Left lung (tissue), 10 donors: ENCODE results near the gene EBF4. TPM values are rescaled to one million over a fixed set of nuclear protein-coding genes. Genes with fewer than 3 reads are reported as not detected.
A peak's percentile ranks its signal among the peaks of the same experiment; 100 is the strongest.

Experiments used
- ATAC-seq: fragments of 200-7000 bp; cut with Tn5 transposase; one replicate; pipeline ENCODE4 v1.9.1; 2020; ENCODE audit warnings: moderate library complexity
- DNase-seq, 4 donors: peaks; one replicate each; pipeline ENCODE4 v3.0.0-alpha.2; 2013 to 2020
- H3K27ac ChIP-seq, 2 donors: fragments of 200-600 bp; sonication (generic) in 1 of 2; one replicate each; pipeline versions ENCODE4 v1.5.0 to v1.8.0; 2020 to 2021
- H3K27me3 ChIP-seq, 2 donors: fragments of 200-600 bp; sonication (generic) in 1 of 2; one replicate each; pipeline versions ENCODE4 v1.5.0 to v1.8.0; 2020 to 2021
- H3K36me3 ChIP-seq, 2 donors: fragments of 200-600 bp; sonication (generic) in 1 of 2; one replicate each; pipeline versions ENCODE4 v1.5.0 to v1.8.0; 2020 to 2021
- H3K4me1 ChIP-seq, 2 donors: fragments of 200-600 bp; one replicate each; pipeline ENCODE4 v1.8.0; 2021
- H3K4me3 ChIP-seq, 2 donors: fragments of 200-600 bp; sonication (generic) in 1 of 2; one replicate each; pipeline versions ENCODE4 v1.5.0 to v1.8.0; 2020 to 2021; ENCODE audit warnings: mild to moderate bottlenecking in 1 of 2
- H3K9me3 ChIP-seq, 2 donors: fragments of 200-600 bp; sonication (generic) in 1 of 2; one replicate each; pipeline versions ENCODE4 v1.5.0 to v1.8.0; 2020 to 2021
- CTCF ChIP-seq, 2 donors: fragments of 200-600 bp; sonication (generic) in 1 of 2; IDR thresholded peaks; one replicate each; pipeline versions ENCODE4 v1.5.0 to v1.8.0; 2021; ENCODE audit warnings: antibody characterized with exemption in 2 of 2
- intact Hi-C, 2 donors: fragments of 100-400 bp; cut with DNase I; formaldehyde crosslinking; loops; one replicate each; pipeline versions ENCODE4 v1.11.2 to v1.14.2; 2022
- polyA plus RNA-seq, 6 donors: library from polyadenylated mRNA; unstranded; fragments of 120-200 nt; gene quantifications; one replicate each; pipeline ENCODE4 v1.2.1, GENCODE V29; 2013; ENCODE audit not compliant: insufficient read length in 6 of 6
- total RNA-seq, 2 donors: library from RNA; stranded (reverse); fragmentation: NEBNext Ultra II Directional; extraction: Animal tissue kit (Norgen Biotek cat#: 25700); gene quantifications; one replicate each; pipeline ENCODE4 v1.2.1, GENCODE V29; 2021
- donor health status: DM: no; HTN: yes; CAD: no.
- donor health status: DM: no; HTN: no; CAD: no.

The EBF4 gene
- total and polyA plus RNA-seq, 8 donors = 10.0 to 55.9 (median 40.0) TPM

GRCh38 chr20:2709205-2709981 is 16.8 kb downstream of the EBF4 start:
- intact Hi-C loops = no loop called here
- H3K36me3 ChIP-seq = no peaks in the 10 kb centered on the region
- H3K4me1 ChIP-seq = no peaks in the 10 kb centered on the region
- H3K4me3 ChIP-seq = no peak overlapping the region
- H3K9me3 ChIP-seq = no peaks in the 10 kb centered on the region
- H3K27ac ChIP-seq = no peak overlapping the region
- no peak for DNase-seq
- TF ChIP-seq CTCF (IDR thresholded peaks at IDR 0.05) = no peak
- peaks cover 0 to 10% of the 10 kb centered on the region in 2 donors for H3K27me3 ChIP-seq
- ATAC-seq = no peak

GRCh38 chr20:2713285-2713684 is 20.7 kb downstream of the EBF4 start:
- intact Hi-C loops = no loop called here
- no peaks in the 10 kb centered on the region for H3K36me3 ChIP-seq
- no peak overlapping the region for H3K4me3 ChIP-seq
- ATAC-seq (peak; percentile 14), DNase-seq (no peak)
- H3K27ac ChIP-seq = no peak overlapping the region
- TF ChIP-seq CTCF (IDR thresholded peaks at IDR 0.05) = no peak
- H3K4me1 ChIP-seq = no peaks in the 10 kb centered on the region
- peaks cover 0 to 10% of the 10 kb centered on the region in 2 donors for H3K27me3 ChIP-seq
- H3K9me3 ChIP-seq = peaks cover 3 to 10% of the 10 kb centered on the region in 2 donors

GRCh38 chr20:2729251-2729713 is 36.7 kb downstream of the EBF4 start:
- intact Hi-C loops = no loop called here
- no peak overlapping the region for H3K4me3 ChIP-seq
- no peak for ATAC-seq
- DNase-seq = no peak
- H3K27me3 ChIP-seq = no peaks in the 10 kb centered on the region
- TF ChIP-seq CTCF (IDR thresholded peaks at IDR 0.05) = no peak
- no peaks in the 10 kb centered on the region for H3K36me3 ChIP-seq
- no peaks in the 10 kb centered on the region for H3K4me1 ChIP-seq
- H3K9me3 ChIP-seq = peaks cover 0 to 14% of the 10 kb centered on the region in 2 donors
- H3K27ac ChIP-seq = no peak overlapping the region

- ATAC-seq (no peak), DNase-seq (no peak)
- Histone ChIP-seq H3K4me3 (no peak overlapping the region), H3K9me3 (peaks cover 0 to 14% of the 10 kb centered on the region in 2 donors), H3K36me3 (no peaks in the 10 kb centered on the region), H3K27me3 (peaks cover 0 to 2% of the 10 kb centered on the region in 2 donors), H3K4me1 (no peaks in the 10 kb centered on the region), H3K27ac (no peak overlapping the region)
- no peak for TF ChIP-seq CTCF (IDR thresholded peaks at IDR 0.05)
- intact Hi-C loops = no loop called here
These were observed 37.2 kb downstream of the EBF4 start for GRCh38 chr20:2729791-2730190.

DNA sequence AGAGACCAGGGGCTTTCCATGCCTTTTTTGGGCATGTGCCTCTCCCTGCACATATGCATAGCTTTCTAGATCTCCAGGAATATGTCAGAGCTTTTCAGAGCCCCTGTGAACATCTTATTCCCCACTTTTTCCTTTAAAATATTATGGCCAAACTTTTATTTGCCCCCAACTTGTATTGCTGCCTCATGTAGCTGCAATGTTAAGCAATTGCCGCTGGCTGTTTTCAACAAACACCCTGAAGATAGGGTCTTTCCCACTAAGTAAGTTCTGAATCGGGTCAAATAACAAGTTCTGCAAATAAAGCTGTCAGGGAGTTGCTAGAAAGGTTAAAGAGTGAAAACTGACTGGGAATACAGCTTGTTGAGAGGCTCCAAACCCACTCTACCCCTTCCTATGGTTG is 42.3 kb downstream of the EBF4 start:
- Histone ChIP-seq H3K4me3 (no peak overlapping the region), H3K4me1 (no peaks in the 10 kb centered on the region), H3K36me3 (no peaks in the 10 kb centered on the region), H3K27ac (no peak overlapping the region), H3K27me3 (peaks cover 0 to 4% of the 10 kb centered on the region in 2 donors), H3K9me3 (peaks cover 0 to 14% of the 10 kb centered on the region in 2 donors)
- intact Hi-C loops = no loop called here
- DNase-seq (no peak), ATAC-seq (no peak)
- no peak for TF ChIP-seq CTCF (IDR thresholded peaks at IDR 0.05)
